GM23248 (cell line): ENCODE results near the gene FZD4.

ENCODE experiments used
- EZH2 ChIP-seq: fragments of 200-600 bp; sonication (generic); IDR thresholded peaks from 2 replicates; pipeline ENCODE4 v1.6.1; 2018; ENCODE audit warnings: antibody characterized with exemption, mild to moderate bottlenecking; ENCODE audit not compliant: insufficient read depth, poor library complexity, severe bottlenecking
- EZH2phosphoT487 ChIP-seq: fragments of 200-600 bp; sonication (generic); IDR thresholded peaks from 2 replicates; pipeline ENCODE4 v1.6.1; 2018; ENCODE audit warnings: antibody characterized with exemption, moderate library complexity, mild to moderate bottlenecking, low read depth; ENCODE audit not compliant: insufficient read depth

GRCh38 chr11:86977441-86978050, 22.4 kb upstream of the FZD4 start:
- TF ChIP-seq EZH2: no peak
- TF ChIP-seq EZH2phosphoT487: no peak
